ENCODE data around the gene APMAP.
"Not testable (repeated sequence)": the region's sequence is repeated elsewhere in the genome, so short reads cannot be mapped to it uniquely, and the experiment has no call there.

APMAP gene

DNA sequence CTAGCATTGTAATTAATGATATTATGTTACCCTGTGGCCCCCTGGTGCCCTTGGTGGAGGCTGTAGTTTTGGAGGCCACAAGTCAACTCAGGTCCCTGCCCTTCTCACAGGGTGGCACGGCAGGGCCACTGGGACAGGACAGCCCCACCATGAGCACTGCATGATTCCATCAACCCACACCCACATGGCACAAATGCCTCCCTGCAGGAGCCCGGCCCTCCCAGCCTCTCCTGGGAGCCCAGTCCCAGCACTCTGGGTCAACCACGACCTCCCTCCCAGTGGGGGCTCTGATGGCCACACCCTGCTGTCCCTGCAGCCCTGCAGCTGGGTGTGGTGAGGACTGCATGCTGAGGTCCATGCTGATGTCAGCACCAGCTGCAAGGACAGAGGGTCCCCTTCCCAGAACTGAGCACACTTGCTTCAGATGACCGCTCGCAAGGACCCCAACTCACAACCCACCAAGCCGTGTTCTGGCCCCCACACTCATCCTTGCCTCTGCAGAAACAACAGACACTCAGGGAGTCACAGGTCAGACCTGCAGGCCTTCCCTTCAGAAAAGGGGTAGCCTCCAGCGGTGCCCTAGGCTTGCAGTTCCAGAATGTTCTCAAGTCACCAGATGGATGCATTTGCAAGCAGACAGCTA is 59.2 kb downstream of the APMAP start:
- no peak overlapping the region for H3K4me3 ChIP-seq (ENCODE audit: low read depth, low read length)
- H3K36me3 ChIP-seq, result no peaks in the 10 kb centered on the region
- TF ChIP-seq, protein P1, sequence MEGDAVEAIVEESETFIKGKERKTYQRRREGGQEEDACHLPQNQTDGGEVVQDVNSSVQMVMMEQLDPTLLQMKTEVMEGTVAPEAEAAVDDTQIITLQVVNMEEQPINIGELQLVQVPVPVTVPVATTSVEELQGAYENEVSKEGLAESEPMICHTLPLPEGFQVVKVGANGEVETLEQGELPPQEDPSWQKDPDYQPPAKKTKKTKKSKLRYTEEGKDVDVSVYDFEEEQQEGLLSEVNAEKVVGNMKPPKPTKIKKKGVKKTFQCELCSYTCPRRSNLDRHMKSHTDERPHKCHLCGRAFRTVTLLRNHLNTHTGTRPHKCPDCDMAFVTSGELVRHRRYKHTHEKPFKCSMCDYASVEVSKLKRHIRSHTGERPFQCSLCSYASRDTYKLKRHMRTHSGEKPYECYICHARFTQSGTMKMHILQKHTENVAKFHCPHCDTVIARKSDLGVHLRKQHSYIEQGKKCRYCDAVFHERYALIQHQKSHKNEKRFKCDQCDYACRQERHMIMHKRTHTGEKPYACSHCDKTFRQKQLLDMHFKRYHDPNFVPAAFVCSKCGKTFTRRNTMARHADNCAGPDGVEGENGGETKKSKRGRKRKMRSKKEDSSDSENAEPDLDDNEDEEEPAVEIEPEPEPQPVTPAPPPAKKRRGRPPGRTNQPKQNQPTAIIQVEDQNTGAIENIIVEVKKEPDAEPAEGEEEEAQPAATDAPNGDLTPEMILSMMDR (IDR thresholded peaks at IDR 0.05; ENCODE audit: low read depth, low read length), result no peak
- H3K4me1 ChIP-seq, result no peaks in the 10 kb centered on the region
- H3K9me3 ChIP-seq, result no peaks in the 10 kb centered on the region
- DNase-seq, result no peak
- no peaks in the 10 kb centered on the region for H3K27me3 ChIP-seq

DNA sequence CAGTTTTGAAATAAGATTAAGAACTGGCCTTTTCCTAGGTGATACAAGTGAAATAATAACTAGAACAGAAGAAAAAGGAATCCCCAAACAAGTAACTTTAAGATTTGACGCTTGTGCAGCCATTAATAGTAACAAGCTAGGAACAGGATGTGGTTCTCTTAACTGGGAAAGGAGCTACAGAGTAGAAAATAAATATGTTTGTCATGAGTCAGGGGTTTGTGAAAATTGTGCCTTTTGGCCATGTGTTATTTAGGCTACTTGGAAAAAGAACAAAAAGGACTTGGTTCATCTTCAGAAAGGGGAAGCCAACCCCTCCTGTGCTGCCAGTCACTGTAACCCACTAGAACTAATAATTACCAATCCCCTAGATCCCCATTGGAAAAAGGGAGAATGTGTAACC is 60.7 kb downstream of the APMAP start:
- not testable (repeated sequence) for H3K4me1 ChIP-seq; H3K4me3 ChIP-seq (ENCODE audit: low read depth, low read length); H3K9me3 ChIP-seq; H3K27me3 ChIP-seq; DNase-seq; H3K36me3 ChIP-seq

DNA sequence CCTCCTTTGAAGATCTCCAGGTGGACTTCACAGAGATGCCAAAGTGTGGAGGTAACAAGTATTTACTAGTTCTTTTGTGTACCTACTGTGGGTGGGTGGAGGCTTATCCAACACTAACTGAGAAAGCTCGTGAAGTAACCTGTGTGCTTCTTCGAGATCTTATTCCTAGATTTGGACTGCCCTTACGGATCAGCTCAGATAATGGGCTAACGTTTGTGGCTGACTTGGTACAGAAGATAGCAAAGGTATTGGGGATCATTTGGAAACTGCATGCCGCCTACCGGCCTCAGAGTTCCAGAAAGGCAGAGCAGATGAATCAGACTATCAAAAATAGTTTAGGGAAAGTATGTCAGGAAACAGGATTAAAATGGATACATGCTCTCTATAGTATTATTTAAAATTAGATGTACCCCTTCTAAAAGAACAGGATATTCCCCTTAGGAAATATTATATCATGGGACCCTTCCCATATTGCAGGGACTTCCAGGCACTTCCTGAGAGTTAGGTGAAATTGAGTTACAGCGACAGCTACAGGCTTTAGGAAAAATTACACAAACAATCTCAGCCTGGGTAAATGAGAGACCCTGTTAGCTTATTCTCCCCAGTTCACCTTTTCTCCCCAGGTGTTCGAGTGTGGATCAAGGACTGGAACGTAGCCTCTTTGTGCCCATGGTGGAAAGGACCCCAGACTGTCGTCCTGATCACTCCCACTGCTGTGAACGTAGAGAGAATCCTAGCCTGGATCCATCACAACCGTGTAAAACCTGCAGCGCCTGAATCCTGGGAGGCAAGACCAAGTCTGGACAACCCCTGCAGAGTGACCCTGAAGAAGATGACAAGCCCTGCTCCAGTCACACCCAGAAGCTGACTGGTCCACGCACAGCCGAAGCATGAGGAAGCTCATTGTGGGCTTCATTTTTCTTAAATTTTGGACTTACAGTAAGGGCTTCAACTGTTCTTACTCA is 61.5 kb downstream of the APMAP start:
- H3K27me3 ChIP-seq; H3K36me3 ChIP-seq; H3K9me3 ChIP-seq; H3K4me1 ChIP-seq; DNase-seq; H3K4me3 ChIP-seq (ENCODE audit: low read depth, low read length): not testable (repeated sequence)
- TF ChIP-seq, protein P1 (IDR thresholded peaks at IDR 0.05; ENCODE audit: low read depth, low read length), result peak; percentile 54

DNA sequence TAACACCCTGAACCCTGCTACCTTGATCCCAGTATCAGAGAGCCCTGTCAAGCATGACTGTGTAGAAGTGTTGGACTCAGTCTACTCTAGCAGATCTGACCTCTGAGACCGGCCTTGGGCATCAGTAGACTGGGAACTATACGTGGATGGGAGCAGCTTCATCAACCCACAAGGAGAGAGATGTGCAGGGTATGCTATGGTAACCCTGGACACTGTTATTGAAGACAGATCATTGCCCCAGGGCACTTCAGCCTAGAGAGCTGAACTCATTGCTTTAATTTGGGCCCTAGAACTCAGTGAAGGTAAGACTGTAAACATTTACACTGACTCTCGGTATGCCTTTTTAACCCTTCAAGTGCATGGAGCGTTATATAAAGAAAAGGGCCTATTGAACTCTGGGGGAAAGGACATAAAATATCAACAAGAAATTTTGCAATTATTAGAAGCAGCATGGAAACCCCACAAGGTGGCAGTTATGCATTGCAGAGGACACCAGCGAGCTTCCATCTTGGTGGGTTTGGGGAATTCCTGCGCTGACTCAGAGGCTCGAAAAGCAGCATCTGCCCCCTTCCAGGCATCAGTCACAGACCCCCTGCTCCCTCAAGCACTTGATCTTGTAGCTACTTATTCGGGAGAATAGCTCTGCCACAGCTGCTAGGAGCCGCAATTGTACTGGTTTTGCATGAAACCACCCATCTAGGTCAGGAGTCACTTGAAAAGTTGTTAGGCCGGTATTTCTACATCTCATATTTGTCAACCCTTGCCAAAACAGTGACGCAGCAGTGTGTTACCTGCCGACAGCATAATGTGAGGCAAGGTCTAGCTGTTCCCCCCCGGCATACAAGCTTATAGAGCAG is 62.5 kb downstream of the APMAP start:
- not testable (repeated sequence) for H3K4me3 ChIP-seq (ENCODE audit: low read depth, low read length); H3K9me3 ChIP-seq; H3K27me3 ChIP-seq; H3K36me3 ChIP-seq; H3K4me1 ChIP-seq; DNase-seq
- TF ChIP-seq, protein P1 (IDR thresholded peaks at IDR 0.05; ENCODE audit: low read depth, low read length), result peak; percentile 13; the same call in 1 of the 2 replicates

DNA sequence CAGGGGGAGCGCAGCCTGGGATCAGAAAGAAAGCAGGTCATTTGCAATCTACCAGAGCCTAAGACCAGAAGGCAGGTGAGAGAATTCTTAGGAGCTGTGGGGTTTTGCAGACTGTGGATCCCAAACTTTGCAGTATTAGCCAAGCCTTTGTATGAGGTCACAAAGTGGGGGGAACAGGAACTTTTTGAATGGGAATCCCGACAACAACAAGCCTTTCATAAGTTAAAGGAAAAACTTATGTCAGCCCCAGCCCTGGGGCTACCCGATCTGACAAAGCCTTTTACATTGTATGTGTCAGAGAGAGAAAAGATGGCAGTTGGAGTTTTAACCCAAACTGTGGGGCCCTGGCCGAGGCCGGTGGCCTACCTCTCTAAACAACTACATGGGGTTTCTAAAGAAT is 63.3 kb downstream of the APMAP start:
- H3K9me3 ChIP-seq; H3K27me3 ChIP-seq; H3K4me1 ChIP-seq; H3K36me3 ChIP-seq; H3K4me3 ChIP-seq (ENCODE audit: low read depth, low read length); DNase-seq: not testable (repeated sequence)

DNA sequence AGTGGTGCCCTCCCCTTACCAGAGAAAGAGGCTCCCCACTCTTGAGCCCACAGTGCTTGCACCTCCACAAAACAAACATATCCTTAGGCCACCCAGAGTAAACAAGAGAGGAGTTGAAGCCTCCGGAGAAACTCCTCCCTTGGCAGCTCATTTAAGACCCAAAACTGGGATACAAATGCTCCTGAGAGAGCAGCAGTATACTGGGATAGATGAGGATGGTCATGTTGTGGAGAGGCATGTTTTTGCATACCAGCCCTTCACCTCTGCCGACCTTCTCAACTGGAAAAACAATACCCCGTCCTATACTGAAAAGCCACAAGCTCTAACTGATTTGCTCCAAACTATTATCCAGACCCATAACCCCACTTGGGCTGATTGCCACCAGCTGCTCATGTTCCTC is 71.8 kb downstream of the APMAP start:
- DNase-seq; H3K9me3 ChIP-seq; H3K27me3 ChIP-seq; H3K4me3 ChIP-seq (ENCODE audit: low read depth, low read length); H3K4me1 ChIP-seq; H3K36me3 ChIP-seq: not testable (repeated sequence)

DNA sequence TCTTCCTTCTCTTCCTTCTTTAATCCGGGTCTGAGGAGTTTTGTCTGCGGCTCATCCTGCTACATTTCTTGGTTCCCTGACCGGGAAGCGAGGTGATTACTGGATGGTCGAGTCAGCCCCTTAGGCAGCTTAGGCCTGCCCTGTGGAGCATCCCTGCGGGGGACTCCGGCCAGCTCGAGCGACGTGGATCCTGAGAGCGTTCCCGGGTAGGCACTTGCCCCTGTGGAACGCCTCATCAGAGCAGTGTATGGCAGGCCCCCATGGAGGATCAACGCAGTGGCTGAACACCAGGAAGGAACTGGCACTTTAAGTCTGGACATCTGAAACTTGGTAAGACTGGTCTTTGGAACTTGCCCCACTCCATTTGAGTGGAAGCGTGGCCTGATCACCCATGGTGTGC is 72.9 kb downstream of the APMAP start:
- H3K9me3 ChIP-seq; DNase-seq; H3K27me3 ChIP-seq; H3K36me3 ChIP-seq; H3K4me1 ChIP-seq; H3K4me3 ChIP-seq (ENCODE audit: low read depth, low read length): not testable (repeated sequence)
